HEK293T (cell line): ENCODE results near the gene VPS4B.

ENCODE experiments used
- ARNT ChIP-seq: fragments of 450-650 bp; IDR thresholded peaks from 2 replicates; pipeline ENCODE4 v1.6.1; 2017; ENCODE audit warnings: mild to moderate bottlenecking
- BHLHE40 ChIP-seq: fragments of 450-650 bp; IDR thresholded peaks from 2 replicates; pipeline ENCODE4 v1.6.1; 2016; ENCODE audit warnings: mild to moderate bottlenecking, moderate library complexity, borderline replicate concordance
- ELF4 ChIP-seq: fragments of 450-650 bp; IDR thresholded peaks from 2 replicates; pipeline ENCODE4 v1.6.1; 2017; ENCODE audit warnings: antibody characterized with exemption
- FOXK2 ChIP-seq: fragments of 450-650 bp; IDR thresholded peaks from 2 replicates; pipeline ENCODE4 v1.6.1; 2016; ENCODE audit warnings: mild to moderate bottlenecking
- FOXM1 ChIP-seq: fragments of 450-650 bp; IDR thresholded peaks from 2 replicates; pipeline ENCODE4 v1.6.1; 2017; ENCODE audit warnings: mild to moderate bottlenecking, borderline replicate concordance
- HDGF ChIP-seq: fragments of 450-650 bp; IDR thresholded peaks from 2 replicates; pipeline ENCODE4 v1.6.1; 2017; ENCODE audit warnings: antibody characterized with exemption, borderline replicate concordance
- LEF1 ChIP-seq: fragments of 450-650 bp; IDR thresholded peaks from 2 replicates; pipeline ENCODE4 v1.6.1; 2017; ENCODE audit warnings: mild to moderate bottlenecking, borderline replicate concordance
- NFRKB ChIP-seq: fragments of 450-650 bp; IDR thresholded peaks from 2 replicates; pipeline ENCODE4 v1.6.1; 2016; ENCODE audit warnings: mild to moderate bottlenecking, moderate library complexity
- SP1 ChIP-seq: fragments of 450-650 bp; IDR thresholded peaks from 2 replicates; pipeline ENCODE4 v1.6.1; 2017
- SUZ12 ChIP-seq: fragments of 450-650 bp; IDR thresholded peaks from 2 replicates; pipeline ENCODE4 v1.6.1; 2016; ENCODE audit warnings: mild to moderate bottlenecking
- TARDBP ChIP-seq: fragments of 450-650 bp; IDR thresholded peaks from 2 replicates; pipeline ENCODE4 v1.6.1; 2016
- ZNF384 ChIP-seq: fragments of 450-650 bp; IDR thresholded peaks from 2 replicates; pipeline ENCODE4 v1.6.1; 2016
- TF ChIP-seq, protein P1 (sequence below): fragments of 450-650 bp; IDR thresholded peaks from 2 replicates; pipeline ENCODE4 v1.6.1; 2016

- no peak for TF ChIP-seq FOXK2
- TF ChIP-seq LEF1: no peak
- no peak for TF ChIP-seq NFRKB
- no peak for TF ChIP-seq ARNT
- TF ChIP-seq, protein P1, sequence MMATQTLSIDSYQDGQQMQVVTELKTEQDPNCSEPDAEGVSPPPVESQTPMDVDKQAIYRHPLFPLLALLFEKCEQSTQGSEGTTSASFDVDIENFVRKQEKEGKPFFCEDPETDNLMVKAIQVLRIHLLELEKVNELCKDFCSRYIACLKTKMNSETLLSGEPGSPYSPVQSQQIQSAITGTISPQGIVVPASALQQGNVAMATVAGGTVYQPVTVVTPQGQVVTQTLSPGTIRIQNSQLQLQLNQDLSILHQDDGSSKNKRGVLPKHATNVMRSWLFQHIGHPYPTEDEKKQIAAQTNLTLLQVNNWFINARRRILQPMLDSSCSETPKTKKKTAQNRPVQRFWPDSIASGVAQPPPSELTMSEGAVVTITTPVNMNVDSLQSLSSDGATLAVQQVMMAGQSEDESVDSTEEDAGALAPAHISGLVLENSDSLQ: no peak
- TF ChIP-seq FOXM1: no peak
- no peak for TF ChIP-seq ZNF384
- TF ChIP-seq BHLHE40: no peak
- no peak for TF ChIP-seq HDGF
- no peak for TF ChIP-seq SUZ12
- no peak for TF ChIP-seq ELF4
- no peak for TF ChIP-seq SP1
- no peak for TF ChIP-seq TARDBP
These were observed 24.9 kb downstream of the VPS4B start for GRCh38 chr18:63397349-63397748.
